ENCODE measurements around the gene MYL7.

Gene MYL7

GRCh38 chr7:44100458-44101302 lies 40.5 kb downstream of the MYL7 start:
- DNase-seq (ENCODE audit: low read depth) = no peak

- no peak for DNase-seq (ENCODE audit: low read depth)
Measured at GRCh38 chr7:44099669-44100068, 41.5 kb downstream of the MYL7 start.

- no peak for DNase-seq (ENCODE audit: low read depth)
Measured at GRCh38 chr7:44098092-44099068, 42.8 kb downstream of the MYL7 start.

- DNase-seq (ENCODE audit: low read depth) = no peak
Measured at GRCh38 chr7:44097064-44097932, 43.8 kb downstream of the MYL7 start.

GRCh38 chr7:44096326-44096881 lies 44.7 kb downstream of the MYL7 start:
- no peak for DNase-seq (ENCODE audit: low read depth)

- DNase-seq (ENCODE audit: low read depth) = no peak
Measured at GRCh38 chr7:44095781-44096180, 45.4 kb downstream of the MYL7 start.

GRCh38 chr7:44094883-44095592 lies 46.1 kb downstream of the MYL7 start:
- DNase-seq (ENCODE audit: low read depth) = no peak

GRCh38 chr7:44094365-44094764 lies 46.8 kb downstream of the MYL7 start:
- no peak for DNase-seq (ENCODE audit: low read depth)

- no peak for DNase-seq (ENCODE audit: low read depth)
Measured at GRCh38 chr7:44093102-44093641, 48.0 kb downstream of the MYL7 start.
